ENCODE measurements around the gene HAVCR2. TPM values are rescaled to one million over a fixed set of nuclear protein-coding genes. Genes with fewer than 3 reads are reported as not detected.

HAVCR2 gene
- total and polyA plus RNA-seq, 2 of the 13 experiments (the other 11 are each of a cell fraction or from before 2014, with no cell fraction given), result 0.07 to 0.16 TPM

GRCh38 chr5:157142317-157143126 is 33.7 kb upstream of the HAVCR2 start, which contains the start of gene MED7 (continued):
- TF ChIP-seq TOPORS (CRISPR knock-in tag; IDR thresholded peaks at IDR 0.05) (no peak), KAT7 (CRISPR knock-in tag; IDR thresholded peaks at IDR 0.05; ENCODE audit: borderline replicate concordance) (peak; percentile 74; the same call in 1 of the 2 replicates), ZNF33A (CRISPR knock-in tag; IDR thresholded peaks at IDR 0.05; ENCODE audit: borderline replicate concordance) (no peak), ZNF251 (CRISPR knock-in tag; IDR thresholded peaks at IDR 0.05) (no peak), ZNF614 (CRISPR knock-in tag; IDR thresholded peaks at IDR 0.05; ENCODE audit: borderline replicate concordance) (no peak; the same call in 1 of the 2 replicates), ZNF256 (CRISPR knock-in tag; conservative IDR thresholded peaks at IDR 0.05) (no peak), ZNF501 (CRISPR knock-in tag; IDR thresholded peaks at IDR 0.05) (peak; percentile 87), ZNF446 (CRISPR knock-in tag; IDR thresholded peaks at IDR 0.05) (peak; percentile 35; the same call in 1 of the 2 replicates), ZNF124 (CRISPR knock-in tag; IDR thresholded peaks at IDR 0.05) (peak; percentile 74; the same call in 1 of the 2 replicates), ETV6 (CRISPR knock-in tag; conservative IDR thresholded peaks at IDR 0.05) (peak; percentile 58; the same call in 1 of the 2 replicates), KDM5B (CRISPR knock-in tag; IDR thresholded peaks at IDR 0.05; ENCODE audit: borderline replicate concordance) (peak; percentile 78; the same call in 1 of the 2 replicates), ZNF230 (CRISPR knock-in tag; IDR thresholded peaks at IDR 0.05) (no peak), ZKSCAN1 (IDR thresholded peaks at IDR 0.05; ENCODE audit: low read length) (no peak), ELF4 (CRISPR knock-in tag; IDR thresholded peaks at IDR 0.05; ENCODE audit: borderline replicate concordance) (no peak; the same call in 1 of the 2 replicates), KLF12 (CRISPR knock-in tag; IDR thresholded peaks at IDR 0.05; ENCODE audit: borderline replicate concordance) (no peak; the same call in 1 of the 2 replicates), PAWR (CRISPR knock-in tag; IDR thresholded peaks at IDR 0.05; ENCODE audit: borderline replicate concordance) (no peak), NFKB2 (CRISPR knock-in tag; IDR thresholded peaks at IDR 0.05; ENCODE audit: borderline replicate concordance) (no peak; the same call in 1 of the 2 replicates), AHR (CRISPR knock-in tag; IDR thresholded peaks at IDR 0.05) (peak; percentile 82; the same call in 1 of the 2 replicates), TEAD3 (CRISPR knock-in tag; optimal IDR thresholded peaks at IDR 0.05; ENCODE audit: borderline replicate concordance) (no peak), ZSCAN21 (CRISPR knock-in tag; IDR thresholded peaks at IDR 0.05; ENCODE audit: borderline replicate concordance) (no peak), ZNF784 (CRISPR knock-in tag; IDR thresholded peaks at IDR 0.05; ENCODE audit: borderline replicate concordance) (peak; percentile 81; the same call in 1 of the 2 replicates), FOXK1 (CRISPR knock-in tag; IDR thresholded peaks at IDR 0.05; ENCODE audit: borderline replicate concordance, low read depth) (no peak; the same call in 1 of the 2 replicates)
- TF ChIP-seq, protein P1, sequence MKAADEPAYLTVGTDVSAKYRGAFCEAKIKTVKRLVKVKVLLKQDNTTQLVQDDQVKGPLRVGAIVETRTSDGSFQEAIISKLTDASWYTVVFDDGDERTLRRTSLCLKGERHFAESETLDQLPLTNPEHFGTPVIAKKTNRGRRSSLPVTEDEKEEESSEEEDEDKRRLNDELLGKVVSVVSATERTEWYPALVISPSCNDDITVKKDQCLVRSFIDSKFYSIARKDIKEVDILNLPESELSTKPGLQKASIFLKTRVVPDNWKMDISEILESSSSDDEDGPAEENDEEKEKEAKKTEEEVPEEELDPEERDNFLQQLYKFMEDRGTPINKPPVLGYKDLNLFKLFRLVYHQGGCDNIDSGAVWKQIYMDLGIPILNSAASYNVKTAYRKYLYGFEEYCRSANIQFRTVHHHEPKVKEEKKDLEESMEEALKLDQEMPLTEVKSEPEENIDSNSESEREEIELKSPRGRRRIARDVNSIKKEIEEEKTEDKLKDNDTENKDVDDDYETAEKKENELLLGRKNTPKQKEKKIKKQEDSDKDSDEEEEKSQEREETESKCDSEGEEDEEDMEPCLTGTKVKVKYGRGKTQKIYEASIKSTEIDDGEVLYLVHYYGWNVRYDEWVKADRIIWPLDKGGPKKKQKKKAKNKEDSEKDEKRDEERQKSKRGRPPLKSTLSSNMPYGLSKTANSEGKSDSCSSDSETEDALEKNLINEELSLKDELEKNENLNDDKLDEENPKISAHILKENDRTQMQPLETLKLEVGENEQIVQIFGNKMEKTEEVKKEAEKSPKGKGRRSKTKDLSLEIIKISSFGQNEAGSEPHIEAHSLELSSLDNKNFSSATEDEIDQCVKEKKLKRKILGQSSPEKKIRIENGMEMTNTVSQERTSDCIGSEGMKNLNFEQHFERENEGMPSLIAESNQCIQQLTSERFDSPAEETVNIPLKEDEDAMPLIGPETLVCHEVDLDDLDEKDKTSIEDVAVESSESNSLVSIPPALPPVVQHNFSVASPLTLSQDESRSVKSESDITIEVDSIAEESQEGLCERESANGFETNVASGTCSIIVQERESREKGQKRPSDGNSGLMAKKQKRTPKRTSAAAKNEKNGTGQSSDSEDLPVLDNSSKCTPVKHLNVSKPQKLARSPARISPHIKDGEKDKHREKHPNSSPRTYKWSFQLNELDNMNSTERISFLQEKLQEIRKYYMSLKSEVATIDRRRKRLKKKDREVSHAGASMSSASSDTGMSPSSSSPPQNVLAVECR (CRISPR knock-in tag; IDR thresholded peaks at IDR 0.05; ENCODE audit: borderline replicate concordance), result peak; percentile 76
- TF ChIP-seq, protein P2, sequence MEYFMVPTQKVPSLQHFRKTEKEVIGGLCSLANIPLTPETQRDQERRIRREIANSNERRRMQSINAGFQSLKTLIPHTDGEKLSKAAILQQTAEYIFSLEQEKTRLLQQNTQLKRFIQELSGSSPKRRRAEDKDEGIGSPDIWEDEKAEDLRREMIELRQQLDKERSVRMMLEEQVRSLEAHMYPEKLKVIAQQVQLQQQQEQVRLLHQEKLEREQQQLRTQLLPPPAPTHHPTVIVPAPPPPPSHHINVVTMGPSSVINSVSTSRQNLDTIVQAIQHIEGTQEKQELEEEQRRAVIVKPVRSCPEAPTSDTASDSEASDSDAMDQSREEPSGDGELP (IDR thresholded peaks at IDR 0.05; ENCODE audit: borderline replicate concordance, low read depth), result no peak

Data from HepG2 (cell line).